DMS 273 (cell line): Measurements from ENCODE around the gene PITPNM1.
"Not testable (repeated sequence)": the region's sequence is repeated elsewhere in the genome, so short reads cannot be mapped to it uniquely, and the experiment has no call there.

Source experiments
- DNase-seq: peaks from one replicate; lab custom pipeline; 2025; ENCODE audit not compliant: unreplicated experiment; lab: John Stamatoyannopoulos, UW

PITPNM1 gene

GRCh38 chr11:67491276-67492068 is 13.7 kb downstream of the PITPNM1 start:
- DNase-seq, result no peak

GRCh38 chr11:67490727-67491065 is 14.5 kb downstream of the PITPNM1 start:
- DNase-seq, result no peak

- DNase-seq, result no peak
Observed at GRCh38 chr11:67489885-67490726, 15.1 kb downstream of the PITPNM1 start.

GRCh38 chr11:67489203-67489884 is 15.8 kb downstream of the PITPNM1 start:
- DNase-seq, result no peak

GRCh38 chr11:67486481-67487195 is 18.5 kb downstream of the PITPNM1 start:
- no peak for DNase-seq

- not testable (repeated sequence) for DNase-seq
Observed at GRCh38 chr11:67485873-67486361, 19.2 kb downstream of the PITPNM1 start.

GRCh38 chr11:67484847-67485311 is 20.3 kb downstream of the PITPNM1 start:
- DNase-seq, result no peak

GRCh38 chr11:67483831-67484665 is 21.1 kb downstream of the PITPNM1 start:
- no peak for DNase-seq

GRCh38 chr11:67482827-67483798 is 22.1 kb downstream of the PITPNM1 start, which contains the start of gene AIP:
Gene AIP, plus strand, starts transcription at chr11:67483026. Its CDS starts 133 bp downstream, at chr11:67483159.
- peak; percentile 98 for DNase-seq

GRCh38 chr11:67482275-67482826 is 22.8 kb downstream of the PITPNM1 start:
- DNase-seq, result no peak

- not testable (repeated sequence) for DNase-seq
Observed at GRCh38 chr11:67477344-67478050, 27.7 kb downstream of the PITPNM1 start.

- not testable (repeated sequence) for DNase-seq
Observed at GRCh38 chr11:67476692-67477091, 28.5 kb downstream of the PITPNM1 start.

- DNase-seq, result no peak
Observed at GRCh38 chr11:67472882-67473281, 32.3 kb downstream of the PITPNM1 start.

- no peak for DNase-seq
Observed at GRCh38 chr11:67470337-67471002, 34.7 kb downstream of the PITPNM1 start.

GRCh38 chr11:67469508-67469811 is 35.7 kb downstream of the PITPNM1 start:
- DNase-seq, result no peak

- DNase-seq, result peak; percentile 92
Observed at GRCh38 chr11:67468759-67469507, 36.2 kb downstream of the PITPNM1 start, which contains the start of gene TMEM134. Gene TMEM134, minus strand, starts transcription at chr11:67469251. Its CDS starts 59 bp downstream, at chr11:67469192.

- DNase-seq, result no peak
Observed at GRCh38 chr11:67468456-67468758, 36.8 kb downstream of the PITPNM1 start.
